ENCODE results near the gene ITGAE.

Gene ITGAE

DNA sequence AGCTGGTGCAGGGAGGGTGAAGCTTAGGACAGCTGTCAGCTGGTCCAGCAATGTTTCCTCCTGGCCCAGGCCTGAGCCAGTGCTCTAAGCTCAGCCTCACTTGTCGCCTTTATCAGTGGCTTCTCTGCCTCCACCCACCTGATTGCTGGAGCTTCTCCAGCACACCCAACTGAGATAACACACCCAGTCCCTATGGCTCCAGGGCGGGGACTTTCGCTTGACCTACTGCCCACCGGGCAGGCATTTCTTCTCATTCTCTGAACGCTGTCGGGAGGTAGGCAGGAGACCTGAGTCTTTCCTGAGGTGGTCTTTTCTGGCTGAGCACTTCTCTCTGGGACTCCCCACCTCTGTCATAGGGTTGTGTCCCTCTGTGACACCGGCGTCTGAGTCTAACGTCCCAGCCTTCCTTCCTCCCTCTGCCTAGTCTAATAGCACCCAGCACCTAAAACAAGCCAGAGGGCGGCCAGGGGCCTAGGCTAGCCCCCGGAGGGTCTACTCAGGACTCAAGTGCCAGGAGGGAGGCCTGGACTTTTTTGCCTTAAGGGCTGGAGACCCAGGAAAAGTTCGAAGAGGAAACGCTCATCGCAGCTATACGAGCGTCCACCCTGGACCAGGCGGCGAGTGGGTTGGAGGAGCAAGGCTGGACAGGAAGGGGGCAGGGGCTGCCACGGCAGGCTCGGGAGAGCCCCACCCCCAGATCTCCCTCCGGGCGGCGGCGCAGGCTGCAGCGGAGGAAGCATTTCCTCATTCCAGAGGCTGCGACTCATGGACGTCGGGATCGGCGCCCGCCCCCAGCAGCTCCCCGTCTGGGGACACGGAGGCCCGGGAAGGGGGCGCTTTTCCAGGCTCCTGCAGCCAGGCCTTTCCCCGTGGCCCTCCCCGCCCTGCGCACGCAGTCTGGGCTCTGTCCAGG, 133.4 kb downstream of the ITGAE start:
- no peak for DNase-seq (ENCODE audit: low read depth in 2 of 2)

DNA sequence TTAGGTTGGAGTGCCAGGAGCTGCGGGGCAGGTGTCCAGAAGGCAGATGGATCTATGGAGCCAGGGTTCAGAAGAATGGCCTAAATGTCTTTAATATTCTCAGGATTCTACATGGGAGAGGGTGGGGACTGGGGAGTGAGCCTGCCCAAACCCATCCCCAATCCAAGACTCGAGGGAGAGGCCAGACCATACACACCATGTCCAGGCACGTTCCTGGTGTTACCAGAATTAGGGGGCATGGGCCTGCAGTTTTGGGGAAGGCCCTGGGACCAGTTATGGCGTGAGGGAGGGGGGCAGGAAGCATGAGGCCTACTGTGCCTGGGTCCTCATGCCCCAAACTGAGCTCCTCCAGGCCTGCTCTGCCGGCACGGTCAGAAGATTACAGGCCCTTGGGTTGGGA, 134.5 kb downstream of the ITGAE start:
- DNase-seq (ENCODE audit: low read depth in 2 of 2) = no peak

DNA sequence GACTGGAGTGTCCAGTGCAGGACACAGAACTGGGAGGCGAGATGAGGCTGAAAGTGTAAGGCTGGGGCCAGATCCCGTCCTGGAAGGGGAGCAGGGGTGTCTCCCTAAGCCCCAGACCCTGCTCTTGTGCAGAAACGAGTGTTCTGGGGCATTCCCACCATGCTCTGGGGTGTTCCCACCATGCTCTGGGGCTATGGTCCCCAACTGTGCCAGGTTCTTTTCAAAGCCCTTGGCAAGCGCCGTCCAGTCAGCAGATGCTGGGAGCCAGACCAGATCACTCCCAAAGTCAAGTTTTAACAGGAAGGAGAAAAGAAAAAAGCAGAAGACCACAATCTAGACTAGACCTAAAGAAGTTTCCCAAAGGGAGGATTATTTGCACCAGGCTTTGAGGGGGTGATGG, 135.2 kb downstream of the ITGAE start:
- DNase-seq (ENCODE audit: low read depth in 2 of 2) = no peak

Measured in stimulated activated CD8-positive, alpha-beta memory T cell treated with anti-CD3 and anti-CD28 coated beads, Interleukin-2, amount 100 ng/mL, for 48 hours (primary cell).